Amniotic epithelial cell (primary cell): ENCODE measurements around the gene RFFL.

ENCODE experiments used
- DNase-seq: peaks from one replicate; pipeline ENCODE4 v3.0.0-alpha.2; 2010; ENCODE audit warnings: low read depth

RFFL gene

GRCh38 chr17:35080536-35080935 lies 17.0 kb upstream of the RFFL start:
- no peak for DNase-seq

GRCh38 chr17:35079547-35080423 lies 16.3 kb upstream of the RFFL start:
- peak; percentile 79 for DNase-seq

GRCh38 chr17:35076874-35077273 lies 13.4 kb upstream of the RFFL start:
- no peak for DNase-seq

- DNase-seq = no peak
Measured at GRCh38 chr17:35074711-35075707, 11.5 kb upstream of the RFFL start.

- peak; percentile 84 for DNase-seq
Measured at GRCh38 chr17:35073991-35074627, 10.6 kb upstream of the RFFL start.

- DNase-seq = no peak
Measured at GRCh38 chr17:35073183-35073790, 9.8 kb upstream of the RFFL start.

GRCh38 chr17:35069311-35069710 lies 5.8 kb upstream of the RFFL start:
- peak; percentile 80 for DNase-seq

- DNase-seq = no peak
Measured at GRCh38 chr17:35068249-35068648, 4.7 kb upstream of the RFFL start.

- no peak for DNase-seq
Measured at GRCh38 chr17:35065880-35066279, 2.4 kb upstream of the RFFL start.

GRCh38 chr17:35064516-35065215 lies 1.2 kb upstream of the RFFL start:
- no peak for DNase-seq

GRCh38 chr17:35062308-35062707 lies 1.2 kb downstream of the RFFL start:
- no peak for DNase-seq

GRCh38 chr17:35057332-35057915 lies 6.1 kb downstream of the RFFL start:
- DNase-seq = no peak

GRCh38 chr17:35056013-35056412 lies 7.5 kb downstream of the RFFL start:
- peak; percentile 33 for DNase-seq

GRCh38 chr17:35053204-35053603 lies 10.3 kb downstream of the RFFL start:
- no peak for DNase-seq

GRCh38 chr17:35052780-35053179 lies 10.7 kb downstream of the RFFL start:
- DNase-seq = no peak

- peak; percentile 71 for DNase-seq
Measured at GRCh38 chr17:35052241-35052610, 11.3 kb downstream of the RFFL start.

GRCh38 chr17:35051579-35052240 lies 11.8 kb downstream of the RFFL start:
- DNase-seq = peak; percentile 75

- DNase-seq = peak; percentile 36
Measured at GRCh38 chr17:35051183-35051578, 12.3 kb downstream of the RFFL start.

GRCh38 chr17:35050170-35050569 lies 13.3 kb downstream of the RFFL start:
- DNase-seq = no peak

GRCh38 chr17:35048685-35049379 lies 14.7 kb downstream of the RFFL start:
- no peak for DNase-seq
